Upper lobe of right lung (tissue), 1 donor: ENCODE measurements around the gene ZNF491. TPM values are rescaled to one million over a fixed set of nuclear protein-coding genes. Genes with fewer than 3 reads are reported as not detected.
A peak's percentile ranks its signal among the peaks of the same experiment; 100 is the strongest.
"Not testable (repeated sequence)": the region's sequence is repeated elsewhere in the genome, so short reads cannot be mapped to it uniquely, and the experiment has no call there.

ENCODE experiments used
- ATAC-seq: fragments of 200-7000 bp; cut with Tn5 transposase; one replicate; pipeline ENCODE4 v1.9.1; 2020; ENCODE audit warnings: mild to moderate bottlenecking, moderate library complexity
- DNase-seq: peaks from one replicate; pipeline ENCODE4 v3.0.0-alpha.2; 2020
- H3K27ac ChIP-seq: fragments of 200-600 bp; one replicate; pipeline ENCODE4 v1.8.0; 2022
- H3K27me3 ChIP-seq: fragments of 200-600 bp; one replicate; pipeline ENCODE4 v1.8.0; 2022; ENCODE audit warnings: mild to moderate bottlenecking
- H3K36me3 ChIP-seq: fragments of 200-600 bp; one replicate; pipeline ENCODE4 v1.8.0; 2022
- H3K4me1 ChIP-seq: fragments of 200-600 bp; one replicate; pipeline ENCODE4 v1.8.0; 2022
- H3K4me3 ChIP-seq: fragments of 200-600 bp; one replicate; pipeline ENCODE4 v1.8.0; 2022; ENCODE audit warnings: mild to moderate bottlenecking
- H3K9me3 ChIP-seq: fragments of 200-600 bp; one replicate; pipeline ENCODE4 v1.8.0; 2022
- intact Hi-C: fragments of 100-400 bp; cut with DNase I; formaldehyde crosslinking; loops from one replicate; pipeline ENCODE4 v1.11.0; 2022
- total RNA-seq: library from RNA; stranded (reverse); fragmentation: NEBNext Ultra II Directional; extraction: Animal tissue kit (Norgen Biotek cat#: 25700); gene quantifications from one replicate; pipeline ENCODE4 v1.2.1, GENCODE V29; 2021
- TF ChIP-seq, protein P1 (sequence below): fragments of 200-600 bp; IDR thresholded peaks from one replicate; pipeline ENCODE4 v1.8.0; 2022; ENCODE audit warnings: antibody characterized with exemption
- donor health status: DM: no; HTN: yes; CAD: no; lungs with severe emphysema.

The ZNF491 gene
- total RNA-seq, 1 donor from 2014 or later = 1.9 TPM

DNA sequence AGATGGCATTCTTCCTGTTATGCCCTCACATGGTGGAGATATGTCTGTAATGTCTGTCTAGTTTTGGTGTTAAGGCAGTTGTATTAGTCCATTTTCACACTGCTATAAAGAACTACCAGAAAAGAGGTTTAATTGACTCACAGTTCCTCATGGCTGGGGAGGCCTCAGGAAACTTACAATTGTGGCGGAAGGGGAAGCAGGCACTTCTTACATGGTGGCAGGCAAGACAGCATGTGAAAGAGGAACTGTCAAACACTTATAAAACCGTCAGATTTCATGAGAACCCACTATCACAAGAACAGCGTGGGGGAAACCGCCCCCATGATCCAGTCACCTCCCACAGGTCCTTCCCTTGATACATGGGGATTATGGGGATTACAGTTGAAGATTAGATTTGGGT, 28.3 kb upstream of the ZNF491 start:
- H3K27ac ChIP-seq = no peak overlapping the region
- no peak overlapping the region for H3K4me3 ChIP-seq
- ATAC-seq = no peak
- peaks cover 4% of the 10 kb centered on the region for H3K9me3 ChIP-seq
- H3K4me1 ChIP-seq = peaks cover 14% of the 10 kb centered on the region
- intact Hi-C loops = no loop called here
- H3K27me3 ChIP-seq = no peaks in the 10 kb centered on the region
- TF ChIP-seq, protein P1, sequence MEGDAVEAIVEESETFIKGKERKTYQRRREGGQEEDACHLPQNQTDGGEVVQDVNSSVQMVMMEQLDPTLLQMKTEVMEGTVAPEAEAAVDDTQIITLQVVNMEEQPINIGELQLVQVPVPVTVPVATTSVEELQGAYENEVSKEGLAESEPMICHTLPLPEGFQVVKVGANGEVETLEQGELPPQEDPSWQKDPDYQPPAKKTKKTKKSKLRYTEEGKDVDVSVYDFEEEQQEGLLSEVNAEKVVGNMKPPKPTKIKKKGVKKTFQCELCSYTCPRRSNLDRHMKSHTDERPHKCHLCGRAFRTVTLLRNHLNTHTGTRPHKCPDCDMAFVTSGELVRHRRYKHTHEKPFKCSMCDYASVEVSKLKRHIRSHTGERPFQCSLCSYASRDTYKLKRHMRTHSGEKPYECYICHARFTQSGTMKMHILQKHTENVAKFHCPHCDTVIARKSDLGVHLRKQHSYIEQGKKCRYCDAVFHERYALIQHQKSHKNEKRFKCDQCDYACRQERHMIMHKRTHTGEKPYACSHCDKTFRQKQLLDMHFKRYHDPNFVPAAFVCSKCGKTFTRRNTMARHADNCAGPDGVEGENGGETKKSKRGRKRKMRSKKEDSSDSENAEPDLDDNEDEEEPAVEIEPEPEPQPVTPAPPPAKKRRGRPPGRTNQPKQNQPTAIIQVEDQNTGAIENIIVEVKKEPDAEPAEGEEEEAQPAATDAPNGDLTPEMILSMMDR = no peak
- no peak for DNase-seq
- H3K36me3 ChIP-seq = no peaks in the 10 kb centered on the region

DNA sequence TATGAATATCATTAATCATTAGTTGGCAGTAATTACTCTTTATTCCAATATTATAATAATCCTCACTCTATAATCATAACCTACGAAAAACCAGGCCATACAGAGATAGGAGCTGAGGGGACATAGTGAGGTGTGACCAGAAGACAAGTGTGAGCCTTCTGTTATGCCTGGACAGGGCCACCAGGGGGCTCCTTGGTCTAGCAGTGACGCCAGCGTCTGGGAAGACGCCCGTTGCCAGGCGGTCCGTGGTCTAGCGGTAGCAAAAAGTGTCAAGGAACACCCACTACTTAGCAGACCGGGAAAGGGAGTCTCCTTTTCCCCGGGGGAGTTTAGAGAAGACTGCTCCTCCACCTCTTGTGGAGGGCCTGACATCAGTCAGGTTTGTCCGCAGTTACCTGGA, 26.8 kb upstream of the ZNF491 start:
- intact Hi-C loops, H3K27ac ChIP-seq, H3K4me3 ChIP-seq, H3K27me3 ChIP-seq, ATAC-seq, DNase-seq, H3K36me3 ChIP-seq: not testable (repeated sequence)
- Histone ChIP-seq H3K9me3 (peaks cover 10% of the 10 kb centered on the region), H3K4me1 (peaks cover 10% of the 10 kb centered on the region)
- TF ChIP-seq, protein P1 = peak; percentile 32

DNA sequence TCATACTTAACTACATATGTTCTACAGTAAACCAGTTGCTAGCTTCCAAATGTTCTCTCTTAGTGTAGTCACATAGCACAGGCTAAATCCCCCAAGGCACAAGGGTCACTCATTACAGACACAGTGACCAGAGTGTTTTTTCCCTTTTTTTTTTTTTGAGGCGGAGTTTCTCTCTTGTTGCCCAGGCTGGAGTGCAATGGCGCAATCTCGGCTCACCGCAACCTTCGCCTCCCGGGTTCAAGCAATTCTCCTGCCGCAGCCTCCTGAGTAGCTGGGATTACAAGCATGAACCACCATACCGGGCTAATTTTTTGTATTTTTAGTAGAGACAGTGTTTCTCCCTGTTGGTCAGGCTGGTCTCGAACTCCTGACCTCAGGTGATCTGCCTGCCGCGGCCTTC, 21.7 kb upstream of the ZNF491 start:
- Histone ChIP-seq H3K36me3 (peaks cover 37% of the 10 kb centered on the region), H3K9me3 (peaks cover 35% of the 10 kb centered on the region)
- H3K4me3 ChIP-seq, H3K27me3 ChIP-seq, H3K4me1 ChIP-seq, ATAC-seq, H3K27ac ChIP-seq, DNase-seq, intact Hi-C loops: not testable (repeated sequence)

DNA sequence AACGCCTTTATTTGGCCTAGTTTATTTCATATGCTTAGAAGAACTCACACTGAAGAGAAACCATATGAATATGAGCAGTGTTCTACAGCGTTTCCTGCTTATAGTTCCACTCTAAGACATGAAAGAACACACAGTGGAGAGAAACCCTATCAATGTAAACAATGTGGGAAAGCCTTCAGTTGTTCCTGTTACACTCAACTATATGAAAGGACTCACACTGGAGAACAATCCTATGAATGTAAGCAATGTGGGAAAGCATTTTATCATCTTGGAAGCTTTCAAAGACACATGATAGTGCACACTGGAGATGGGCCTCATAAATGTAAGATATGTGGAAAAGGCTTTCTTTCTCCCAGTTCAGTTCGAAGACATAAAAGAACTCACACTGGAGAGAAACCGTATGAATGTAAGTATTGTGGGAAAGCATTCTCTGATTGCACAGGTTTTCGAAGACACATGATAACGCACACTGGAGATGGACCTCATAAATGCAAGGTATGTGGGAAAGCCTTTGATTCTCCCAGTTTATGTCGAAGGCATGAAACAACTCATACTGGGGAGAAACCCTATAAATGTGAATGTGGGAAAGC, 17.8 kb upstream of the ZNF491 start:
- no peak overlapping the region for H3K4me3 ChIP-seq
- DNase-seq (no peak), ATAC-seq (no peak)
- H3K27me3 ChIP-seq = no peaks in the 10 kb centered on the region
- TF ChIP-seq, protein P1 = no peak
- no peak overlapping the region for H3K27ac ChIP-seq
- H3K4me1 ChIP-seq = no peaks in the 10 kb centered on the region
- intact Hi-C loops = no loop called here
- H3K9me3 ChIP-seq = peaks cover 40% of the 10 kb centered on the region
- peaks cover 37% of the 10 kb centered on the region for H3K36me3 ChIP-seq

DNA sequence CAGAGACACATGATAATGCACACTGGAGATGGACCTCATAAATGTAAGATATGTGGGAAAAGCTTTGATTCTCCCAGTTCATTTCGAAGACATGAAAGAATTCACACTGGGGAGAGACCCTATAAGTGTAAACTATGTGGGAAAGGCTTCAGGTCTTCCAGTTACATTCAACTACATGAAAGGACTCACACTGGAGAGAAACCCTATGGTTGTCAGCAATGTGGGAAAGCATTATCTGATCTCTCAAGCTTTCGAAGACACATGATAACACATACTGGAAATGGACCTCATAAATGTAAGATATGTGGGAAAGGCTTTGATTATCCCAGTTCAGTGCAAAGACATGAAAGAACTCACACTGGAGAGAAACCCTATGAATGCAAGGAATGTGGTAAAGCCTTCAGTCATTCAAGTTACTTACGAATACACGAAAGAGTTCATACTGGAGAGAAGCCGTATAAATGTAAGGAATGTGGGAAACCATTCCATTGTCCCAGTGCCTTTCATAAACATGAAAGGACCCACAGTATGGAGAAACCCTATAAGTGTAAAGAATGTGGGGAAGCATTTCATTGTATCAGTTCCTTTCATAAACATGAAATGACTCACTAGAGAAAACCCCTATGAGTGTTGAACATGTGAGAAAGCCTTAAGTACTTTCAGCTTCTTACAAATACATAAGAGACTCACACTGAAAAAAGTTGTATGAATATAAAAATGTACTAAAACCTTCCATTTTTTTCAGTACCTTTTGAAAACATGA, 16.8 kb upstream of the ZNF491 start:
- Histone ChIP-seq H3K27me3 (no peaks in the 10 kb centered on the region), H3K9me3 (peaks cover 37% of the 10 kb centered on the region), H3K4me3 (no peak overlapping the region), H3K27ac (no peak overlapping the region), H3K4me1 (no peaks in the 10 kb centered on the region), H3K36me3 (peaks cover 37% of the 10 kb centered on the region)
- intact Hi-C loops = no loop called here
- DNase-seq (no peak), ATAC-seq (no peak)
- TF ChIP-seq, protein P1 = no peak

DNA sequence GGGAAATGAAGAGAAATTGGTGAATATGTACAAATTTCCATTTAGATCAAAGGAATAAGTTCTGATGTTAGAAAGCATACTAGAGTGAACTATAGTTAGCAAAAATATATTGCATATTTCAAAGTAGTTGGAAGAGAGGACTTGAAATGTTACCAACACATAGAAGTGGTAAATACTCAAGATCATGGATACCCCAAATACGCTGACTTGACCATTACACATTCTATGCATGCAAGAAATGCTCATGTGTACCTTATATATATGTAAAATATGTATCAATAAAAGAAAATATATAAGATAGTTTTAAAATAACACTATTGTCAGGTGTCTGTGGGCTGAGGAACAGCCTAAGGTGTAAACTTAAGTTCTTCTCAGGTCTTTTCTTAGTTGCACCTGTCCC, 14.6 kb upstream of the ZNF491 start:
- no peaks in the 10 kb centered on the region for H3K27me3 ChIP-seq
- no peaks in the 10 kb centered on the region for H3K4me1 ChIP-seq
- H3K9me3 ChIP-seq = peaks cover 33% of the 10 kb centered on the region
- TF ChIP-seq, protein P1 = no peak
- peaks cover 25% of the 10 kb centered on the region for H3K36me3 ChIP-seq
- intact Hi-C loops = no loop called here
- no peak overlapping the region for H3K4me3 ChIP-seq
- DNase-seq (no peak), ATAC-seq (no peak)
- H3K27ac ChIP-seq = no peak overlapping the region
